ENCODE data around the gene SOX13. TPM values are rescaled to one million over a fixed set of nuclear protein-coding genes. Genes with fewer than 3 reads are reported as not detected.

SOX13 gene
- total RNA-seq, 4 donors from 2014 or later, result 51.8 to 108 (median 105) TPM

GRCh38 chr1:204162494-204163074, 89.7 kb downstream of the SOX13 start:
- DNase-seq (ENCODE audit: low spot score in 2 of 2), result peak; percentile 48 to 79
- H3K36me3 ChIP-seq, result no peaks in the 10 kb centered on the region
- no peak overlapping the region for H3K27ac ChIP-seq
- H3K4me1 ChIP-seq, result peaks cover 0 to 4% (median 0%) of the 10 kb centered on the region in 4 donors
- TF ChIP-seq EP300 (IDR thresholded peaks at IDR 0.05) (no peak), POLR2A (IDR thresholded peaks at IDR 0.05) (no peak)
- TF ChIP-seq, protein P1, sequence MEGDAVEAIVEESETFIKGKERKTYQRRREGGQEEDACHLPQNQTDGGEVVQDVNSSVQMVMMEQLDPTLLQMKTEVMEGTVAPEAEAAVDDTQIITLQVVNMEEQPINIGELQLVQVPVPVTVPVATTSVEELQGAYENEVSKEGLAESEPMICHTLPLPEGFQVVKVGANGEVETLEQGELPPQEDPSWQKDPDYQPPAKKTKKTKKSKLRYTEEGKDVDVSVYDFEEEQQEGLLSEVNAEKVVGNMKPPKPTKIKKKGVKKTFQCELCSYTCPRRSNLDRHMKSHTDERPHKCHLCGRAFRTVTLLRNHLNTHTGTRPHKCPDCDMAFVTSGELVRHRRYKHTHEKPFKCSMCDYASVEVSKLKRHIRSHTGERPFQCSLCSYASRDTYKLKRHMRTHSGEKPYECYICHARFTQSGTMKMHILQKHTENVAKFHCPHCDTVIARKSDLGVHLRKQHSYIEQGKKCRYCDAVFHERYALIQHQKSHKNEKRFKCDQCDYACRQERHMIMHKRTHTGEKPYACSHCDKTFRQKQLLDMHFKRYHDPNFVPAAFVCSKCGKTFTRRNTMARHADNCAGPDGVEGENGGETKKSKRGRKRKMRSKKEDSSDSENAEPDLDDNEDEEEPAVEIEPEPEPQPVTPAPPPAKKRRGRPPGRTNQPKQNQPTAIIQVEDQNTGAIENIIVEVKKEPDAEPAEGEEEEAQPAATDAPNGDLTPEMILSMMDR (IDR thresholded peaks at IDR 0.05), result peak; percentile 93 to 98 (median 96)
- peaks cover 0 to 18% of the 10 kb centered on the region in 2 donors for H3K27me3 ChIP-seq
- 15 to 18% methylated on average over 7 of the region's 7 CpGs for WGBS, 2 donors
- no peaks in the 10 kb centered on the region for H3K9me3 ChIP-seq
- H3K4me3 ChIP-seq, result no peak overlapping the region

GRCh38 chr1:204166219-204166618, 93.3 kb downstream of the SOX13 start, which contains the start of gene REN:
REN (minus strand) TSS chr1:204166337; CDS start chr1:204166293, 44 bp downstream.
- peaks cover 0 to 13% of the 10 kb centered on the region in 2 donors for H3K27me3 ChIP-seq
- no peak within 1 kb of the TSS for H3K27ac ChIP-seq
- H3K4me1 ChIP-seq, result peaks cover 0 to 4% (median 0%) of the 10 kb centered on the region in 4 donors
- no peak within 1 kb of the TSS for H3K4me3 ChIP-seq
- WGBS, 2 donors, result 56 to 62% methylated on average over 4 to 5 of the region's 5 CpGs
- no peaks in the 10 kb centered on the region for H3K36me3 ChIP-seq
- no peak for DNase-seq (ENCODE audit: low spot score in 2 of 2)
- H3K9me3 ChIP-seq, result peaks cover 0 to 25% (median 6%) of the 10 kb centered on the region in 4 donors
- TF ChIP-seq EP300 (IDR thresholded peaks at IDR 0.05) (no peak), POLR2A (IDR thresholded peaks at IDR 0.05) (no peak)
- TF ChIP-seq, protein P1 (IDR thresholded peaks at IDR 0.05), result no peak

DNA sequence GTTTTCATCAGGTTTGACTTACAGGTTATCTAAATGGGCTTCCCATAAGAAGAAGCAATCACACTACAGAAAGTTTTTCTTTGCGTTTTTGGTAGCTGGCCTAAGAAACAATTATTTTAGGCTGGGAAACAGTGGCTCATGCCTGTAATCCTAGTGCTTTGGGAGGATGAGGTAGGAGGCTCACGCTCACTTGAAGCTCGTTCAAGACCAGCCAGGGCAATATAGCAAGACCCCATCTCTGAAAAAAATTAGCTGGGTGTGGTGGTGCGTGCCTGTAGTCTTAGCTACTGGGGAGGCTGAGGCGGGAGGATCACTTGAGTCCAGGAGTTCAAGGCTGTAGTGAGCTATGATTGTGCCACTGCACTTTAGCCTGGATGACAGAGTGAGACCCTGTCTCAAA, 94.8 kb downstream of the SOX13 start:
- no peak for TF ChIP-seq POLR2A (IDR thresholded peaks at IDR 0.05)
- TF ChIP-seq, protein P1 (IDR thresholded peaks at IDR 0.05), result no peak
- no peak for TF ChIP-seq EP300 (IDR thresholded peaks at IDR 0.05)
- Histone ChIP-seq H3K36me3 (no peaks in the 10 kb centered on the region), H3K4me1 (no peaks in the 10 kb centered on the region), H3K9me3 (peaks cover 0 to 25% (median 6%) of the 10 kb centered on the region in 4 donors), H3K27ac (no peak overlapping the region), H3K27me3 (peaks cover 0 to 7% of the 10 kb centered on the region in 2 donors), H3K4me3 (no peak overlapping the region)
- no peak for DNase-seq (ENCODE audit: low spot score in 2 of 2)
- WGBS, 2 donors, result 81 to 87% methylated on average over 5 of the region's 5 CpGs

DNA sequence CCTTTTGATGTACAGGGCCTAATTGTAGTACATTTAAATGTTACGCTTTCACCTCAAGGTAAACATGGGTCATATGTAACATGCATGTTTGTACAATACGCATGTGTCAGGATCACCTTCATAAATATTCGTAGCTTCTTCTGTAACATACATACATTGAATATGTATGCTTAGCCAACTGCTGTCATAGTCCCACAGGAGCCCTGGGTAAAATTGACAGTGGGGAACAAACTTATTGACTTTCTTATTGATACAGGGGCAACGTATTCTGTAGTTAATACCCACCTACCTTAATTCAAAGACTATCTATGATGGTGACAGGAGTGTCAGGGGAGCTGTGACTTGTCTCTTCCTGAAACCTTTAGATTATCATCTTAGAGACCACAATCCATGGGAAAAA, 96.9 kb downstream of the SOX13 start:
- Histone ChIP-seq H3K36me3 (no peaks in the 10 kb centered on the region), H3K27ac (no peak overlapping the region), H3K4me1 (no peaks in the 10 kb centered on the region), H3K27me3 (peaks cover 0 to 7% of the 10 kb centered on the region in 2 donors), H3K4me3 (no peak overlapping the region), H3K9me3 (peaks cover 0 to 25% (median 6%) of the 10 kb centered on the region in 4 donors)
- no peak for DNase-seq (ENCODE audit: low spot score in 2 of 2)
- TF ChIP-seq, protein P1 (IDR thresholded peaks at IDR 0.05), result no peak
- TF ChIP-seq EP300 (IDR thresholded peaks at IDR 0.05) (no peak), POLR2A (IDR thresholded peaks at IDR 0.05) (no peak)
- 75 to 86% methylated on average over 4 of the region's 4 CpGs for WGBS, 2 donors

- TF ChIP-seq POLR2A (IDR thresholded peaks at IDR 0.05), result no peak
- TF ChIP-seq, protein P1 (IDR thresholded peaks at IDR 0.05), result no peak
- TF ChIP-seq EP300 (IDR thresholded peaks at IDR 0.05), result no peak
- Histone ChIP-seq H3K4me1 (no peaks in the 10 kb centered on the region), H3K36me3 (no peaks in the 10 kb centered on the region), H3K9me3 (peaks cover 0 to 25% (median 6%) of the 10 kb centered on the region in 4 donors), H3K4me3 (no peak overlapping the region), H3K27ac (no peak overlapping the region), H3K27me3 (peaks cover 0 to 15% of the 10 kb centered on the region in 2 donors)
- DNase-seq (ENCODE audit: low spot score in 2 of 2), result no peak
- WGBS, 2 donors, result 93% methylated on average over 3 of the region's 3 CpGs
Measured at GRCh38 chr1:204170494-204171155, 97.7 kb downstream of the SOX13 start.

Measured in tibial nerve (tissue), 4 donors.